Nucleus accumbens (tissue), 56 donors: Measurements from ENCODE around the gene ABCA1.
"Not testable (repeated sequence)": the region's sequence is repeated elsewhere in the genome, so short reads cannot be mapped to it uniquely, and the experiment has no call there.

Experiments used
- DNase-seq, 56 donors: peaks; one replicate each; lab custom pipeline; 2025; lab: John Stamatoyannopoulos, UW

Gene ABCA1

DNA sequence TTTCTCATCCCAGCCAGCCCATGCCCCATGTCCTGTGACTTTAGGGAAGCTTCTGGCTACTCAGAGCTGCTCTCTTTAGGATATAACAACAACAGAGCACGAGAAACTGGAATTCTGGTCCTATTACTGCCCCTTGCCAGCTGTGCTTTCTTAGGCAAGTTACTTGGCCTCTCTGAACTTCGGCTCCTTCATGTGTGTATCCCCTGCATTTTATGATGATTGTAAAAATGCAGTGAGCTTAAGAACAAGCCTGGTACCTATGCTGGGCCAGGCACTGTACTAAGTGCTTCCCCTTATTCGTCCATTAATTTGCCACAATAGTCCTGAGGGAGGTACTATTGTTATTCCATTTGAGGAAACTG, 54.5 kb downstream of the ABCA1 start:
- DNase-seq, result no peak

GRCh38 chr9:104872656-104873488, 55.1 kb downstream of the ABCA1 start:
- peak in 12 of 56 donors; percentile 4 to 36 (median 20) for DNase-seq

GRCh38 chr9:104871961-104872527, 55.9 kb downstream of the ABCA1 start:
- no peak for DNase-seq

- DNase-seq, result no peak
Observed at GRCh38 chr9:104869811-104870210, 58.1 kb downstream of the ABCA1 start.

DNA sequence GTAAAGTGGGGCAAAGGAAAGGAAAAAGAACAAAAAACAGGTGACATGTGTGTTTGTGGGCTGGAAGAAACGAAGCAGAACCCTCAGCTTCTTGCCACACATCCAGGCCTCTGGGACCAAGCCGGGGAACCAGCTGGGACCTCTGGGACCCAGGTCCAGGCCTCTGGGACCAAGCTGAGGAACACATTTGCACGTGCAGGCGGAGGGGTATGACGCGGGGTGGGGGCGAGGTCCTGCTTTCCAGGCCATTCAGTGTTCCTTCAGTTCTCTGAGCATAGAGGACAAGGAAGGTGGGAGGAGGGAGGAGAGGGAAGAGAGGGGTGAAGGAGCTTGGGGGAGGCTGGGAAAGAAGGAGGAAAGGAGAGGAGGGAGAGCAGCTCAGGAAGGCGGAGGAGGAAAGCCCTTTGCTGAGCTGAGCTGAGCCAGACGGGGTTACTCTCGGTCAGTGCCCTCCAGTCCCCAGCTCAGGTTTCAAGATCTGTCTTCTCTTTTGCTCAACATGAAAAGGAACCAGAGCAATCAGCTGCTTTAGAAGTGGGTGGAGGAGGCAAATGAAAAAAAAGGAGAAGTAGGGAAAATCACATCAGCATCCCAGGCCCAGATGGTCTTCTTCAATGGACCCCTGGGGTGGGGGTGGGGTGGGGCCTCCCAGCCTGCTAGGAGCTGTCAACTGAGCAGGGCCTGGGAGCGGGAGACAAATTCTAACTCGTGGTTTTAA, 59.1 kb downstream of the ABCA1 start:
- peak in 31 of 56 donors; percentile 6 to 57 (median 25) for DNase-seq

DNA sequence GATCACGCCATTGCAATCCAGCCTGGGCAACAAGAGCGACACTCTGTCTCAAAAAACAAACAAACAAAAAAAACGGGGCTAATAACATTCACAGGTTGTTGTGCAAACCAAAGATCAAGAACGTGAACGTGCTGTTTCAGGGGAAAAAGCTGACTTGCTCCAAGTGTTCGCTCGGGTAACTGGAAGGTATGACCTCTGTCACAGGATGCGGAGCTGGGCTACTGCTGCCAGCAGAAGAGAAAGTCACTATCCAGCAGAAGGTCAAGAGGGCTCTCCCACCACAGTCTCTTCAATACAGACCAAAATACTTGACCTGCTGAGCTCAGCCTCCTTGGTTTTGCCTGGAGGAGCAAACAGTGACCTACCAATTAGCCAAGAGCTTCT, 59.7 kb downstream of the ABCA1 start:
- DNase-seq, result no peak

- DNase-seq, result no peak
Observed at GRCh38 chr9:104866191-104866590, 61.8 kb downstream of the ABCA1 start.

- no peak for DNase-seq
Observed at GRCh38 chr9:104864675-104865104, 63.3 kb downstream of the ABCA1 start.

GRCh38 chr9:104863180-104863883, 64.6 kb downstream of the ABCA1 start:
- DNase-seq, result peak in 36 of 56 donors; percentile 2 to 69 (median 32)

GRCh38 chr9:104861397-104861796, 66.6 kb downstream of the ABCA1 start:
- DNase-seq, result no peak

GRCh38 chr9:104860263-104860662, 67.7 kb downstream of the ABCA1 start:
- no peak for DNase-seq

GRCh38 chr9:104858846-104859245, 69.1 kb downstream of the ABCA1 start:
- no peak for DNase-seq

GRCh38 chr9:104858271-104858670, 69.7 kb downstream of the ABCA1 start:
- DNase-seq, result no peak

DNA sequence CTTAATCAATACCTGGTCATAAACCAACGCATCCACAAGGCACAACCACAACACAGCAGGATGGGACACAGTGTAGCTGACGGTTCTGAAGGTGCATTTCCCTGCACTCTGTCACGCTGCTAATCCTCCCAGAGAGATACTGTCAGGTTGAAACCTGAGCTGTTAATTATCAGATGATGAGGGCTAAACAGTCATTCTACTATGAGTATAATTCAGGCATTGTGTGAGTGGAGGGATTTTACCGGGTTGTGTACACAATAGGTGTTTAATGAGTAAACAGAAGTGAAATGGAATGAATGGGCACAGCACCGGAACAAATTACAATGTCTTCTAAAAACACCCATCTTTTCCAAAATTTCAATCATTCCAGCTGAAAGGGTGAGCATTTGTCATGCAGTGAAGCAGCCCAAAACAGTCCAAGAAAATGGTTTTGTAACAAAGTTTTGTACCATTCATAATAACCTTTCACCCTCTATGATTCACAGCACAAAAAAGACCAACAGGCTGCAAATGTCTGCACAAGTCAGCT, 71.5 kb downstream of the ABCA1 start:
- no peak for DNase-seq

GRCh38 chr9:104855807-104856206, 72.1 kb downstream of the ABCA1 start:
- DNase-seq, result no peak

GRCh38 chr9:104855258-104855657, 72.7 kb downstream of the ABCA1 start:
- DNase-seq, result not testable (repeated sequence)

GRCh38 chr9:104854613-104855012, 73.3 kb downstream of the ABCA1 start:
- DNase-seq, result no peak

DNA sequence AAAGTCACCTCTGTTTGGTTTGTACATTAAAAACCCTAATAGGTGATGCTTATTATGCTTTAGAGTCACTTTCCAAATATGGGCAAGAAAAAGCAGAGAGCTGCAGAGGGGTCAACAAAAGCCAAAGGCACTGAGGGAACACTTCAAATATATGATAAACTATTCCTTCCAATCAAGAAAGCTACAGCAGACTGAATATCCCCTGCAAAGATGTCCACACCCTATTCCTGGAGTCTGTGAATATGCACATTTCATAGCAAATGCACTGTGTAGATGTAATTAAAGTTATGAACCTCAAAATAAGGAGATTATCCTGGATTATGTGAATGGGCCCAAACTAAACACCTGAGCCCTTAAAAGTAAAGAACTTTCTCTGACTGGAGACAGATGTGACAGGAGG, 74.3 kb downstream of the ABCA1 start:
- DNase-seq, result no peak

DNA sequence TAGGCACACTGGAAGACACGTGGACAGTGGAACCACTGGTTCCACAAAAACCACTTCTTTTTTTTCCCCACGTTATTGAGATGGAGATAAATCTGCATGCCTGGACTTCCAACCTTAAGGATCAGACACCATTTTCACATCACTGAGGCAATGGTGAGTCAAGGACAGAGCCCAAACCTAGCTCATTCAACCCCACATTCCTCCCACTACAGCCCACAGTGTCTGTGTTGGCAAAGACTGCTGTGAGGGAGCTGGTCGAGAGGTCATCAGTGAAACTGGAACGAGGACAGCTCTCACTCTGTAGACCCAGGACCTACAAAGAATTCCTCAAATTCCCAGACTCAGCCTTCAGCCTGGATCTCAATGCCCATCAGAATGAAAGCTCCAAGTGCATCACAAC, 74.8 kb downstream of the ABCA1 start:
- DNase-seq, result no peak

DNA sequence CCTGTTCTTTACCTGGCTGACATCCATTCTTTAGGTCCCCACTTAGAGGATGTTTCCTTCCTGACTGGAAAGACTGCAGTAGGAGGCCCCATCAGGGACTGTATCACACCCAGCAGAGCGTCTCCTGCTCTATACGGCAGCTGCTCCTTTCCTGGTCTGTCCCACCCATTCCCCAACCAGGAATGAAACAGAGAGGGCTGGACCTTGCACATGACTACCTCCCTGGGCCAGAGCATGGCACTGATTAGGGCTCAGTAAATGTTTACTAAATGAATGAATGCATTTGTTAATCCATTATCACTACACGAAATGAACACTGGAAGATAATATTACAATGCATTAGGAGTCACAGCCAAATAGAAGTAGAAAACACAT, 76.4 kb downstream of the ABCA1 start:
- no peak for DNase-seq
